A549 treated with AZD9567 at 1 μM for 4 hours (cell line): Measurements from ENCODE around the gene RCC1. TPM values are rescaled to one million over a fixed set of nuclear protein-coding genes. Genes with fewer than 3 reads are reported as not detected.

Source experiments
- total RNA-seq: library from RNA; stranded (reverse); fragments of 200-300 nt; extraction: Qiagen RNA extraction; gene quantifications from 5 replicates; pipeline ENCODE4 v1.2.3, GENCODE V29; 2022; ENCODE audit not compliant: insufficient read depth

Gene RCC1
- total RNA-seq = 70.1 to 80.0 TPM (median 78.8 TPM) in 5 replicates

GRCh38 chr1:28505406-28506187, at the start of gene RCC1:
Gene RCC1, plus strand, starts transcription at chr1:28506043. Its CDS starts 23,824 bp downstream, at chr1:28529867.

GRCh38 chr1:28552758-28553663, 47.2 kb downstream of the RCC1 start, which contains the start of gene TRNAU1AP:
Gene TRNAU1AP, plus strand, starts transcription at chr1:28553085. Its CDS starts 26 bp downstream, at chr1:28553111.

Other genes with a start within 250 kb of the RCC1 start
- gene SESN2, start 246.5 kb upstream of the RCC1 start, total RNA-seq = 5.4 to 11.9 TPM (median 9.3 TPM) in 5 replicates
- gene MED18, start 177.0 kb upstream of the RCC1 start, total RNA-seq = 14.8 to 20.1 TPM (median 15.1 TPM) in 5 replicates
- gene PHACTR4, start 136.3 kb upstream of the RCC1 start, total RNA-seq = 20.3 to 22.0 TPM (median 21.0 TPM) in 5 replicates
- 11.3 to 29.0 TPM (median 24.9 TPM) in 5 replicates for gene TRNAU1AP, start 47.0 kb downstream of the RCC1 start, total RNA-seq
- 2.0 to 3.1 TPM (median 2.5 TPM) in 4 of 5 replicates, not detected in the other for gene RAB42, start 86.2 kb downstream of the RCC1 start, total RNA-seq
- 14.6 to 17.0 TPM (median 15.4 TPM) in 5 replicates for gene TAF12, start 137.0 kb downstream of the RCC1 start, total RNA-seq
- gene RNU11, start 142.6 kb downstream of the RCC1 start, total RNA-seq = not detected in 5 replicates
- 5.3 to 7.2 TPM (median 5.4 TPM) in 5 replicates for gene GMEB1, start 162.7 kb downstream of the RCC1 start, total RNA-seq
- 55.6 to 60.5 TPM (median 56.9 TPM) in 5 replicates for gene YTHDF2, start 230.9 kb downstream of the RCC1 start, total RNA-seq